Kidney (tissue), 14 donors: ENCODE measurements around the gene FAM3C. TPM values are rescaled to one million over a fixed set of nuclear protein-coding genes. Genes with fewer than 3 reads are reported as not detected.

Experiments
- DNase-seq, 5 donors: peaks; one replicate each; pipeline ENCODE4 v3.0.0-alpha.2; 2013 to 2020
- FAIRE-seq: peaks from 2 replicates; lab custom pipeline; 2012; peaks lifted over from hg19 to GRCh38; lab: Jason Lieb, UNC
- H3K27ac ChIP-seq, 2 donors: one replicate each; pipeline ENCODE4 v1.7.0; 2013; ENCODE audit warnings: low read depth in 2 of 2, low read length in 2 of 2, inconsistent platforms in 1 of 2
- H3K27me3 ChIP-seq: one replicate; pipeline ENCODE4 v1.7.1; 2013; ENCODE audit warnings: low read length, inconsistent platforms; ENCODE audit not compliant: control insufficient read depth, insufficient read depth
- H3K36me3 ChIP-seq, 3 donors: one replicate each; pipeline versions ENCODE4 v1.7.0 to v1.7.1; 2013; ENCODE audit warnings: low read length in 3 of 3, control low read depth in 1 of 3, inconsistent platforms in 1 of 3; ENCODE audit not compliant: insufficient read depth in 3 of 3, control insufficient read depth in 2 of 3
- H3K4me1 ChIP-seq, 3 donors: one replicate each; pipeline versions ENCODE4 v1.7.0 to v1.7.1; 2013; ENCODE audit warnings: low read length in 3 of 3, inconsistent platforms in 1 of 3, low read depth in 1 of 3; ENCODE audit not compliant: control insufficient read depth in 2 of 3, insufficient read depth in 2 of 3
- H3K4me3 ChIP-seq, 3 donors: one replicate each; pipeline versions ENCODE4 v1.7.0 to v1.8.1; 2013; ENCODE audit warnings: low read length in 3 of 3, control low read depth in 1 of 3, inconsistent platforms in 1 of 3
- H3K9ac ChIP-seq, 3 donors: one replicate each; pipeline versions ENCODE4 v1.7.0 to v1.7.1; 2013; ENCODE audit warnings: low read length in 3 of 3, control low read depth in 1 of 3, inconsistent platforms in 1 of 3
- H3K9me3 ChIP-seq, 3 donors: one replicate each; pipeline versions ENCODE4 v1.7.0 to v1.7.1; 2013; ENCODE audit warnings: low read length in 3 of 3, control low read depth in 1 of 3, inconsistent platforms in 1 of 3; ENCODE audit not compliant: control insufficient read depth in 2 of 3, insufficient read depth in 1 of 3
- CTCF ChIP-seq: IDR thresholded peaks from 3 replicates; pipeline ENCODE4 v1.5.1; 2012; ENCODE audit warnings: mild to moderate bottlenecking, moderate library complexity, borderline replicate concordance; ENCODE audit not compliant: insufficient read depth; ENCODE audit errors: extremely low read depth
- intact Hi-C: fragments of 100-400 bp; cut with DNase I; formaldehyde crosslinking; loops from one replicate; pipeline ENCODE4 v1.11.1; 2022
- polyA plus RNA-seq: library from polyadenylated mRNA; stranded (reverse); fragments of 350-450 nt; fragmentation: Illumina TruSeq; extraction: RNeasy Lipid Tissue Mini Kit (QIAGEN cat#74804); gene quantifications from one replicate; pipeline ENCODE4 v1.2.3, GENCODE V29; 2014; ENCODE audit warnings: low read depth, low replicate concordance; ENCODE audit not compliant: insufficient read depth
- total RNA-seq: library from RNA; stranded (reverse); fragmentation: NEBNext Ultra II Directional; extraction: Animal tissue kit (Norgen Biotek cat#: 25700); gene quantifications from one replicate; pipeline ENCODE4 v1.2.1, GENCODE V29; 2021
- donor health status: control.
- donor health status: control.
- donor health status: control.
- donor health status: control.
- donor health status: control.
- donor health status: DM: yes; HTN: yes; CAD: no.
- donor health status: Normal renal cell carcinoma (clear cell type).

Gene FAM3C
- total and polyA plus RNA-seq, 2 donors from 2014 or later: 49.5 to 82.6 TPM

- no peaks in the 10 kb centered on the region for H3K27me3 ChIP-seq
- DNase-seq (no peak), FAIRE-seq (no peak)
- H3K36me3 ChIP-seq: no peaks in the 10 kb centered on the region
- intact Hi-C loops: no loop called here
- H3K27ac ChIP-seq: no peak overlapping the region
- no peak overlapping the region for H3K4me3 ChIP-seq
- no peak for TF ChIP-seq CTCF
- H3K9ac ChIP-seq: no peak overlapping the region
- no peaks in the 10 kb centered on the region for H3K9me3 ChIP-seq
- peaks cover 2 to 8% (median 4%) of the 10 kb centered on the region in 3 donors for H3K4me1 ChIP-seq
Measured at GRCh38 chr7:121390109-121390508, 6.0 kb downstream of the FAM3C start.

- DNase-seq (no peak), FAIRE-seq (no peak)
- no peaks in the 10 kb centered on the region for H3K9me3 ChIP-seq
- H3K4me1 ChIP-seq: peaks cover 0 to 8% (median 3%) of the 10 kb centered on the region in 3 donors
- no peak overlapping the region for H3K9ac ChIP-seq
- no peak overlapping the region for H3K27ac ChIP-seq
- no peak overlapping the region for H3K4me3 ChIP-seq
- no peak for TF ChIP-seq CTCF
- no peaks in the 10 kb centered on the region for H3K27me3 ChIP-seq
- no peaks in the 10 kb centered on the region for H3K36me3 ChIP-seq
- intact Hi-C loops: no loop called here
Measured at GRCh38 chr7:121388950-121389349, 7.2 kb downstream of the FAM3C start.

GRCh38 chr7:121385800-121386179, 10.3 kb downstream of the FAM3C start:
- H3K36me3 ChIP-seq: no peaks in the 10 kb centered on the region
- H3K27ac ChIP-seq: no peak overlapping the region
- no peak for FAIRE-seq
- peak in 1 of 5 donors; percentile 20 for DNase-seq
- H3K4me3 ChIP-seq: no peak overlapping the region
- no peak overlapping the region for H3K9ac ChIP-seq
- H3K27me3 ChIP-seq: no peaks in the 10 kb centered on the region
- intact Hi-C loops: no loop called here
- TF ChIP-seq CTCF: no peak
- H3K9me3 ChIP-seq: no peaks in the 10 kb centered on the region
- peaks cover 0 to 8% (median 3%) of the 10 kb centered on the region in 3 donors for H3K4me1 ChIP-seq

- no peak for FAIRE-seq
- H3K9me3 ChIP-seq: no peaks in the 10 kb centered on the region
- no peak for DNase-seq
- no peaks in the 10 kb centered on the region for H3K36me3 ChIP-seq
- intact Hi-C loops: no loop called here
- peaks cover 0 to 8% (median 3%) of the 10 kb centered on the region in 3 donors for H3K4me1 ChIP-seq
- H3K4me3 ChIP-seq: no peak overlapping the region
- TF ChIP-seq CTCF: no peak
- no peak overlapping the region for H3K9ac ChIP-seq
- H3K27ac ChIP-seq: no peak overlapping the region
- no peaks in the 10 kb centered on the region for H3K27me3 ChIP-seq
Measured at GRCh38 chr7:121385056-121385799, 10.9 kb downstream of the FAM3C start.
